Lung (tissue), 12 donors: ENCODE data around the gene GSE1. TPM values are rescaled to one million over a fixed set of nuclear protein-coding genes. Genes with fewer than 3 reads are reported as not detected.

Source experiments
- ATAC-seq: fragments of 200-7000 bp; cut with Tn5 transposase; one replicate; pipeline ENCODE4 v1.9.1; 2020; ENCODE audit warnings: moderate number of reproducible peaks; ENCODE audit not compliant: insufficient read depth, low FRiP score
- DNase-seq, 3 donors: peaks; one replicate each; pipeline ENCODE4 v3.0.0-alpha.2; 2013 to 2017
- H3K27ac ChIP-seq, 2 donors: one replicate each; pipeline ENCODE4 v1.5.1; 2013; ENCODE audit warnings: mild to moderate bottlenecking in 2 of 2, moderate library complexity in 2 of 2, control low read depth in 1 of 2, inconsistent platforms in 1 of 2, low read depth in 1 of 2, low read length in 1 of 2
- H3K27me3 ChIP-seq, 3 donors: one replicate each; pipeline ENCODE4 v1.5.1; 2013; ENCODE audit warnings: low read length in 2 of 3; ENCODE audit not compliant: control insufficient read depth in 3 of 3, insufficient read depth in 3 of 3
- H3K36me3 ChIP-seq, 4 donors: one replicate each; pipeline ENCODE4 v1.5.1; 2013; ENCODE audit warnings: low read length in 4 of 4, mild to moderate bottlenecking in 1 of 4, moderate library complexity in 1 of 4; ENCODE audit not compliant: control insufficient read depth in 4 of 4, insufficient read depth in 4 of 4
- H3K4me1 ChIP-seq, 5 donors: one replicate each; pipeline ENCODE4 v1.5.1; 2013; ENCODE audit warnings: low read length in 5 of 5, mild to moderate bottlenecking in 2 of 5, moderate library complexity in 1 of 5; ENCODE audit not compliant: control insufficient read depth in 5 of 5, insufficient read depth in 5 of 5
- H3K4me3 ChIP-seq: one replicate; pipeline ENCODE4 v1.5.1; 2013; ENCODE audit warnings: mild to moderate bottlenecking, control low read depth, moderate library complexity
- H3K9ac ChIP-seq, 2 donors: one replicate each; pipeline ENCODE4 v1.5.1; 2013; ENCODE audit warnings: low read length in 2 of 2, control low read depth in 1 of 2; ENCODE audit not compliant: insufficient read depth in 1 of 2
- H3K9me3 ChIP-seq, 4 donors: one replicate each; pipeline ENCODE4 v1.5.1; 2013; ENCODE audit warnings: low read length in 3 of 4, mild to moderate bottlenecking in 1 of 4, moderate library complexity in 1 of 4; ENCODE audit not compliant: control insufficient read depth in 4 of 4, insufficient read depth in 3 of 4
- CTCF ChIP-seq: IDR thresholded peaks from 2 replicates; pipeline ENCODE4 v1.5.1; 2012; ENCODE audit warnings: mild to moderate bottlenecking; ENCODE audit errors: control extremely low read depth, extremely low read depth
- WGBS, 2 donors: extraction: QIAGEN DNeasy Blood & Tissue Kit; methylation state at CpG; one replicate each; pipeline ENCODE4 v1.1.7; 2013; 5-methylcytosine and 5-hydroxymethylcytosine counted together
- polyA plus RNA-seq, 2 donors: library from polyadenylated mRNA; stranded (reverse); fragments of 200-250 nt; gene quantifications; one replicate each; pipeline ENCODE4 v1.2.1, GENCODE V29; 2013
- total RNA-seq, 2 donors: library from RNA; depleted of rRNA in 1 of 2; stranded (reverse); fragments of >200 nt in 1 of 2; gene quantifications; one replicate each; pipeline ENCODE4 v1.2.1, GENCODE V29; 2014 to 2021
- donor health status: control.
- donor health status: control.
- donor health status: Bipolar disorder and iron deficiency.
- donor health status: healthy.
- donor health status: DM: yes; HTN: yes; CAD: no.

Gene GSE1
- total and polyA plus RNA-seq, 4 donors = 21.3 to 122 (median 74.7) TPM

- Histone ChIP-seq H3K36me3 (peaks cover 0 to 5% (median 2%) of the 10 kb centered on the region in 4 donors), H3K4me1 (peaks cover 0 to 46% (median 32%) of the 10 kb centered on the region in 5 donors), H3K9ac (no peak overlapping the region), H3K9me3 (peaks cover 0 to 8% (median 0%) of the 10 kb centered on the region in 4 donors), H3K27ac (peak overlapping the region in 1 of 2 donors; percentile 80), H3K27me3 (no peaks in the 10 kb centered on the region), H3K4me3 (no peak overlapping the region)
- ATAC-seq (no peak), DNase-seq (no peak)
- no peak for TF ChIP-seq CTCF
- WGBS, 2 donors = 79 to 85% methylated on average over 30 of the region's 30 CpGs
Observed at GRCh38 chr16:85627526-85628264, 14.6 kb downstream of the GSE1 start.

DNA sequence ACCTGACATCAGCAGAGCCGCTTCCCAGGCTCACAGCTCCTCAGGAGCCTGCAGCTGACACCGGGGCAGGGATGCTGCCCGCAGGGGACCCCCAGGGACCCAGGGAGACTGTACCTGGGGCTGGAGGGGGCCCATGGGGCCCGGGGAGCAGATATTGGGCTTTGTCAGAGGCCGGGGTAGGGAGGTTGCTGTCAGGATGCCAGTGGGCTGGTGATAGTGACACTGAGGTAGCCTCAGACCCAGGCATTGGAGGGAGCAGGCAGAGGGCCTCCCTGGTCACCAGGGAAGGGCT, 15.1 kb downstream of the GSE1 start:
- H3K9me3 ChIP-seq = peaks cover 0 to 8% (median 0%) of the 10 kb centered on the region in 4 donors
- peaks cover 0 to 43% (median 32%) of the 10 kb centered on the region in 5 donors for H3K4me1 ChIP-seq
- no peak for TF ChIP-seq CTCF
- H3K27ac ChIP-seq = peak overlapping the region in 1 of 2 donors; percentile 75
- 86 to 89% methylated on average over 5 of the region's 5 CpGs for WGBS, 2 donors
- ATAC-seq (no peak), DNase-seq (no peak)
- H3K36me3 ChIP-seq = peaks cover 0 to 6% (median 2%) of the 10 kb centered on the region in 4 donors
- no peak overlapping the region for H3K4me3 ChIP-seq
- no peaks in the 10 kb centered on the region for H3K27me3 ChIP-seq
- H3K9ac ChIP-seq = no peak overlapping the region

DNA sequence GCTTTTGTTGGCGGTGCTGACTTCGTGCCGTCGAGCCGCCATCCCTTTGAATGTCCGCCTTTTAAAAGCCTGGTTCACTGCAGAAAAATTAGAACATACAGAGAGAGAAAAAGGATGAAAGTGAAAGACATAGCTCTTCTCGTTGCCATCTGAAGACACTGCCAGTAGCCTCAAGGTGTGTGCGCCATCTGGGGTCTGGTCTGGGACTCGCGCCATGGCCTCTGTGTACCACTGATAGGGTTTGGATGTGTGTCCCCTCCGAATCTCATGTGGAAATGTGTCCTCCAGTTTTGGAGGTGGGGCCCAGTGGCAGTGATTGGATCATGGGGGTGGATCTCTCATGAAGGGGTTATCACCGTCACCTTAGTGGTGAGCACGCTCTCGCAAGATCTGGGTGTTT, 15.5 kb downstream of the GSE1 start:
- Histone ChIP-seq H3K27ac (peak overlapping the region in 1 of 2 donors; percentile 75), H3K9me3 (peaks cover 0 to 8% (median 0%) of the 10 kb centered on the region in 4 donors), H3K36me3 (peaks cover 0 to 6% (median 2%) of the 10 kb centered on the region in 4 donors), H3K27me3 (no peaks in the 10 kb centered on the region), H3K4me1 (peaks cover 0 to 39% (median 32%) of the 10 kb centered on the region in 5 donors), H3K4me3 (no peak overlapping the region), H3K9ac (no peak overlapping the region)
- 96 to 98% methylated on average over 14 of the region's 14 CpGs for WGBS, 2 donors
- DNase-seq (no peak), ATAC-seq (no peak)
- no peak for TF ChIP-seq CTCF
